Pons (tissue), 1 donor: ENCODE measurements around the gene CX3CR1.
"Not testable (repeated sequence)": the region's sequence is repeated elsewhere in the genome, so short reads cannot be mapped to it uniquely, and the experiment has no call there.

Experiments used
- DNase-seq: peaks from one replicate; pipeline ENCODE4 v3.0.0-alpha.2; 2016; ENCODE audit warnings: low spot score

The CX3CR1 gene, protein sequence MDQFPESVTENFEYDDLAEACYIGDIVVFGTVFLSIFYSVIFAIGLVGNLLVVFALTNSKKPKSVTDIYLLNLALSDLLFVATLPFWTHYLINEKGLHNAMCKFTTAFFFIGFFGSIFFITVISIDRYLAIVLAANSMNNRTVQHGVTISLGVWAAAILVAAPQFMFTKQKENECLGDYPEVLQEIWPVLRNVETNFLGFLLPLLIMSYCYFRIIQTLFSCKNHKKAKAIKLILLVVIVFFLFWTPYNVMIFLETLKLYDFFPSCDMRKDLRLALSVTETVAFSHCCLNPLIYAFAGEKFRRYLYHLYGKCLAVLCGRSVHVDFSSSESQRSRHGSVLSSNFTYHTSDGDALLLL

DNA sequence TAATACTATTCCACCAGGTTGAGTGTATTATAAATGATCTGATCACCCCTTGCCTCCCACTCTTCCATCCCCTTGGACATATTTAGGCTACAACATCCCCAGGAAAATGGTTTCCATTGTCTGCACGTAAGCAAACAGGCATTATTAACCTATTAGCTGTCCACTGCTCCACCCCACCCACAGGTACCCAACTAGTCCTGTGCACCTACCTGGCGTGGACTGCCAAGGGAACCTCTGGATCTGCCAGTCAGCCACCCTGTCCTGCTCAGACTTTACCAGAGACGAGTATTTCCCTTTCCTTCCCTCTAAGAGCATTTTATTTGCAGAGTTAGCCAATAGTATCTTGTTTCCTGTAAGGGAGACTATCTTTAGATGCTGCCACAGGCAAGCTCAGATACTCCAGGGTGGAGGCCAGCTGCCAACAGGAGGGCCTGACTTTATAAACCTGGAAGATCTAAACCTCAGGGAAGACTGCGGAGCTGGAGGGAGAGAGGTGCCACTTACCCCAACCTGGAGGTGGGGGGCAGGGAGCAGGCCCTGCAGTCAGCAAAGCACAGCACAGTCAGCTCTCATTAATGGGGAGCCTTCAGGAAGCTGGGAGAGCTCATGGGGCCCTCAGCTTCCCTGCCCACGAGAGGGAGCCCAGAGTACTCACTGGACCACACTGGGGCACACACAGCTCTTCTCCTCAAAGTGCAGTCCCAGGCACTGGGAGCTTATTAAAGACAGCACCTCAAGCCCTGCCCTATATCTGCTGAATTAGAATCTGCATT is at the start of gene CX3CR1:
TSS of gene CX3CR1 (minus strand) at position 292 of the 773 bp plus-strand sequence. CDS start 13,527 bp downstream, outside the sequence.
- DNase-seq: peak; percentile 68

DNA sequence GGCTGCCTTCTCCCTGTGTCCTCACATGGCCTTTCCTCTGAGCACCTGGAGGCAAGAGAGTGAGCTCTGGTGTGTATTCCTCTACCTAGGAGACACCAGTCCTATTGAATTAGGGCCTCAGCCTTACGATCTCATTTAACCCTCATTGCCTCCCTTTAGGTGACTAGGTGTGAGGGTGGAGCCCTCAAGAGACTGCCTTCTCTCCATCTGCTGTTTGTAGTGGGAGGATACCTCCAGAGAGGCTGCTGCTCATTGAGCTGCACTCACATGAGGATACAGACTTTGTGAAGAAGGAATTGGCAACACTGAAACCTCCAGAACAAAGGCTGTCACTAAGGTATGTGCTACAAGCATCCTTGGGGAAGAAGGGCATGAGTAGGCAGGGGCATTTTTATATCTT is 49.7 kb upstream of the CX3CR1 start, which contains the start of gene CCR8:
TSS of gene CCR8 (plus strand) at position 217 of the 400 bp plus-strand sequence. CDS start 2,623 bp downstream, outside the sequence.
- DNase-seq: no peak

DNA sequence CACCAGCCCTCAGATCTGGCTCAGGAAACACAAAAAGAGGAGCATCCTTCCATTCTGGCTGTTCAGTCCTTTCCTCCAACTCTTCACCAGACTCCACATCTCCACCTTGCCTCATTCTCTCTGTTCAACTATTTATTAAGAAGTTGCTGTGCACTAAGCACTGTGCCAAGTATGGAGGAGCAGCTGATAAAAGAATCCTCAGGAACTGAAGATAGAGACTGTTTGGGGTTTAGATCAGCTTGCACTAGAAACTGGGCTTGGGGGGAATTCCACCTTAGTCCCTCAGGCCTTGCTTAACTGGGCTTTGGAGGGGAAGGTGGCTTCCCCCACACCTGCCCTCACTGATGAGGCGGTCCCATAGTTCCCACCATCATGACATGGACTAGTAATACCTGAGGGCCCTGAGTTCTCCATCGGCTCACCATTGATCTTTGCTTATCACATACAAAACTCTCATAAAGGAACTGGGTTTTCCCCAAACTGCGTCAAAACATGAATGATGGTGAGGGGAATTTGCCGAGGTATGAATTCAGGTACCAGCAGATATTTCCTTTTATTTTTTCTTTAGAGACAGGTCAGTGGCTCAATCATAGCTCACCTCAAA is 48.0 kb upstream of the CX3CR1 start:
- no peak for DNase-seq

DNA sequence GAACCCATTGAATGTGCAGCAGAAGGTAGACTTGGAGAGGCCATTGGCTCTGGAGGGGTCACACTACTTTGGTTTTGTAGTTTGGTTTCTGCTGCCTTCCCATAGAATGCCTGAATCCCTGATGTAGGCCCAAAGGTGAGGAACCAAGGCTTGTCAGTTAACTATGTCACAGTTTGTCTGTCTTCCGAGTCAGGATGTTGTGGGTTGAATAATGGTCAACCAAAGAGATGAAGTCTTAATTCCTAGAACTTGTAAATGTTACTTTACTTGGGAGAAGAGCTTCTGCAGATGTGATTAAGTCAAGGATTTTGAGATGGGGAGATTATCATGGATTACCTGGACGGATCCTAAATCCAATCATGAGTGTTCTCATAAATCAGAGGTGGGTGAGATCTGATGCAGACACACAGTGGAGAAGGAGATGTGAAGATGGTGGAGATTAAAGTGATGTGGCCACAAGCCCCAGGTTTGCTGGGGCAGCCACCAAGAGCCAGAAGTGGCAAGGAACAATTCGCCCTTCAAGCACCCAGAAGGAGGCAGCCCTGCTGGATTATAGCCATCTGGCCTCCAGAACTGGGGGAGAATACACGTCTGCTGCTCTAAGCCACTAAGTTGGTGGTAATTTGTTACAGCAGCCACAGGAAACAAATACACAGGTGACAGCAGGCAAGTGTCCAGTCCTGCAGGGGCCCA is 47.4 kb upstream of the CX3CR1 start:
- DNase-seq: no peak

DNA sequence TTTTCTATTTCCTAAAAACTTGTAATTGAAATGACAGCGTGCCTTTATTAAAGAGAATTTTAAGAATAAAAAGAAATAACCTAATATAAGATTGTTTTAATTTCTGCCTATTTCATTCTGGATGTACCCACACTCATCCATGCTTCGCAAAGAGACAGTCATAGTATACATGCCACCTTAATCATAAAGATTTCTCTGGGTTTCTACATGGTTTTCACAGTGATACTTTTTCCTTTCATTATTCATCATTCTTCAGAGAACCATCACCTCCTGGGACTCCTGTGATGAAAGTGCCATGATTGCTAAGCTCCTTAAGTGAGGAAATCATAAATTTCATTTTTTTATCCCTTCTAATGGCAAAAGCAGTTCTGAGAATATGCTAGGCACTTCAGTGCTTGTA is 45.4 kb upstream of the CX3CR1 start:
- DNase-seq: no peak

DNA sequence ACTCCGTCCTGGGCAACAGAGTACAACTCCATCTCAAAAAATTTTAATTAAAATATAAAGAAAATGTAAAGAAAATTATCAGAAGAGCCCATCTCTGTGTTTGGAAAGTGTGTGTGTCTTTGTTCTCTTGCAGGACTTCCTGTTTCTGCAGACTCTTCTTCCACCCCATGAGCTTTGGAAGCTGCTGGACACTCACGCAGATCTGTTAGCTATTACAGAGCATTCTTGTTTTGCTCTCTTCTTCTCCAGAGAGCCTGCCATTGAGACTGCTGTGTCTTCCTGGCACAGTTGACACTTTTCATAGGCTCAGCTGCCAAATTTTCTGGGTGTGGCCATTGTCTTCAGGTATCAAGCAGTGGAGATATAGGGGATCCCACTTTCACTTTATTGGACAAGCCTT is 43.7 kb upstream of the CX3CR1 start:
- DNase-seq: no peak

DNA sequence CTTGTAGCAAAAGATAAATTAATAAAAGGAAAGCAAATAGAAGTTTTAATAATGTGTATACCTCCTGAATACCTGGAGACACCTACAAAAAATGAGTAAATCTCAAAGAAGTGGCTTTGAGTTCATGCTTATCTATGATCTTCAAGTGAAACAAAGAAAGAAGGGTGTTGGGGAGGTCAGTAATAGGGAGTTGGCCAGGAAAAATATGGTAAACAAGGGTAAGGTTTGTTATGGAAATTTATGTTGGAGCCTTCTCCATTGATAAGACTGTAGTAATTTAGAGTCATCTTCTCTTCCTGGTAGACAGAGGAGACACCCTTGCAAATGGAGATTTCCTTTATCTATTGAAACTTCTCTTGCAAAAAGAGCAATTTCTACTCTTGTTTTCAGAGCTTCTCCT is 43.1 kb upstream of the CX3CR1 start:
- no peak for DNase-seq

DNA sequence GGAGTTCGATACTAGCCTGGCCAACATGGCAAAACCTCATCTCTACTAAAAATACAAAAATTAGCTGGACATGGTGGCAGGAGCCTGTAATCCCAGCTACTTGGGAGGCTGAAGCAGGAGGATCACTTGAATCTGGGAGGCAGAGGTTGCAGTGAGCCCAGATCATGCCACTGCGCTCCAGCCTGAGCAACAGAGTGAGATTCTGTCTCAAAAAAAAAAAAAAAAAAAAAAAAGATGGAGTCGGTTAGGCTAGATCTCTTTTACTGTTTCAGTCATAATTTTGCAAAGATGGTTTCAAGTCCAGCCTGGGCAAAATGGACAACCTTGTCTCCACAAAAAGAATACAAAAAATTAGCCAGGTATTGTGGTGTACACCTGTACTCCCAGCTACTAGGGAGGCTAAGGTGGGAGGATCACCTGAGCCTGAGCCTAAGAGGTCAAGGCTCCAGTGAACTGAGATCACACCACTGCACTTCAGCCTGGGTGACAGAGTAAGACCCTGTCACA is 42.4 kb upstream of the CX3CR1 start:
- DNase-seq: not testable (repeated sequence)

DNA sequence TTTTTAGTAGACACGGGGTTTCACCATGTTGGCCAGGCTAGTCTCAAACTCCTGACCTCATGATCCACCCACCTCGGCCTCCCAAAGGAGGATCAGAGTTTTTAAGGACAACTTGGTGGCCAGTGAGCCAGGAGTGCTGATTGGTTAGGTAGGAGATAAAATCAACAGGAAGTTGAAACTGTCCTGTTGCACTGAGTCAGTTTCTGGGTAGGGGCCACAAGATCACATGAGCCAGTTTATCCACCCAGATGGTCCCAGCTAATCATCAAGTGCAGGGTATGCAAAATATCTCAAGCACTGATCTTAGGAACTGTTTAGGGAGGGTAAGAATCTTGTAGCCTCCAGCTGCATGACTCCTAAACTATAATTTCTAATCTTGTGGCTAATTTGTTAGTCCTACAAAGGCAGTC is 41.7 kb upstream of the CX3CR1 start:
- DNase-seq: not testable (repeated sequence)

DNA sequence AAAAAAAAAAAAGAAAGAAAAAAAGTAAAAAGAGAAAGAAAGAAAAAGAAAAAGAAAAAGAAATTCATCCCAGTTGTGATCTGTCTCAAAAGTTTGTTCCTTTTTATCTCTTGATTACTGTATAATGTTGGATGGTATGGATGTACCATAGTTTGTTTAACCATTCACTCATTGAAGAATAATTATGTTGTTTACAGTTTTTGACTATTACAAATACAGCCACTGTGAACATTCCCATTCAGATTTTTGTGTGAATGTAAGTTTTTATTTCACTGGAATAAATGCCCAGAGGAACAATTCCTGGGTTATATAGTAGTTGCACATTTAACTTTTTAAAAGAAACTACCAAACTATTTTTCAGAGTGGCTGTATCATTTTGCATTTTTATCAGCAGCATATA is 39.4 kb upstream of the CX3CR1 start:
- DNase-seq: no peak

DNA sequence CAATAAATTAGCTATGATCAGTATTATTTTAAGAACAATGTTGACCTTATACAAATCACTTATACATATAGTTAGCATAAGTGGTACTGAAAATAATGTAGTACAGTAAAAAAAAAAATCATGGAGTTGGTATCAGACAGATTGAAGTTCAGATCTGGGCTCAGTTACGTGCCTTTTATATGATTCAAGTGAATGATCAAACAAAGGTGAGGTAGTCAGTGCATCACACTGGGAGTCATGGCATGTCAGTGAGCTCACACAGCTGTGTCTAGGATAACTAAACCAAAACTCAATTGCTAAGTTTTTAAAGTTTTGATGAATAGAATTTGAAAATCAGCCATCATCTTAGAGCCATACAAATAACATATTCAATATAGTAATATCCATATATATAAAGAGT is 38.5 kb upstream of the CX3CR1 start:
- DNase-seq: no peak

DNA sequence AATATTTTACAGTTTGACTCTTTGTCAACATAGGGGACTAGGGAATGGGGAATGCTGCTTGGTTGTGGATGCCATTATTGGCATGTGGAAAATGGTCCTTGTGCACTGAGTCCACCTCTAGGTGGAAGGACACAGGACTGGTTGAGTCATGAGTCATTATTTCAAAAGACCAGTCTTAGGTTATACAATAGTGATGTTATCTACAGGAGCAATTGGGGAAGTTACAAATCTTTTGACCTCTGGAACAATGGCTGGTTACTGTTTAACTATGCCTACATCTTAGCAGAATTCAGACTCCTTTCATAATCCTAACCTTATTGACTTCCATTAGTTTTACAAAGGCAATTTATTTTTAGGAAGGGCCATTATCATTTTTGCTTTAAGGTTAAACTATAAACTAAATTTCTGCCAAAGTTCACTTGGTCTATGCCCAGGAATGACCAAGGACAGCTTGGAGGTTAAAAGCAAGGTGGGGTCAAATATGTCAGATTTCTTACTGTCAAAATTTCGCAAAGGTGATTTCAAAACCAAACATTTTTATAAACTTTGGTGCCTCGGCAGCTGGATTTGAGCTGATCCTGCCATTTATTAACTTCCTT is 37.8 kb upstream of the CX3CR1 start:
- no peak for DNase-seq

DNA sequence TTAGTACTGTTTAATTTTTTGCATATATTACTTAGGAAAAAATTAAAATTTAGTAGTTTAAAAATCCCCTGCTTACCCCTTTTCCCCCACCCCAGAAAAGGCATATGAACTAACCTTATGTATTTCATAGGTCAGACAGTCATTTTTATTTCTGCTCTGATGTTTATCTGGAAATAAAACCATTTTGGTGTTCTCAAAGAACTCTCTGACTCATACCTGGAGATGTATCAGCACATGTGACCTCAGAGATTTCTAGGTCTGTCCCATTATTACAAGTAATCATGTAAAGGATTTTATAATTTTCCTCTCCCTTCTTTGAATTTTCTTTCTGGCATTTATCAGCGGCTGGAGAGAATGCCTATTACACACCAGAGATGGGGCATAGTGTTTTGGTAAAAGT is 35.6 kb upstream of the CX3CR1 start:
- DNase-seq: no peak

DNA sequence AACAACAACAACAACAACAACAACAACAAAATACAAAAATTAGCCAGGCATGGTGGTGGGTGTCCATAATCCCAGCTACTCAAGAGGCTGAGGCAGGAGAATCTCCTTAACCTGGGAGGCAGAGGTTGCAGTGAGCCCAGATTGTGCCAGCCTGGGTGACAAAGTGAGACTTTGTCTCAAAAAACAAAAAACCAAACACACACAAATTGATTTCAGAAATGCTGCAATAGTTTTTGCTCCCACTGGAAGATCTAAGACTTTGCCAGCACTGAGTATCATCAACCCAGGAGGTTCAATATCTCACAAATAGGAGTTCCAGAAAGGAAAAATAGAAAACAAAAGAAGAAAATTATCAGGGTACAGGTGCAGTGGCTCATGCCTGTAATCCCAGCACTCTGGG is 33.5 kb upstream of the CX3CR1 start:
- no peak for DNase-seq

DNA sequence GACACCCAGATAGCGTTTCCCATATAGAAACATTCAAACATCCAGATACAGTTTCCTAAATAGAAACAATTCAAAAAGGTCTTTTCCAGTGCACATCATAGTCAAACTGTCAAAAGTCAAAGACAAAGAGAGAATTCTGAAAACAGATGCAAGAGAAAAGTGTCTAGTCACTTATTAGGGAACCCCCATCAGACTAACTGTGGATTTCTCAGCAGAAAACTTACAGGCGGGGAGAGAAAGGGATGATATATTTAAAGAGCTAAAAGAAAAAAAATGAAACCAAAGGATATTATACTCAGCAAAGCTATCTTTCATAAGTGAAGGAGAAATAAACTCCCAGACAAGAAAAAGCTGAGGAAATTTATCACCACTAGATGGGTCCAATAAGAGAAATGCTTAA is 22.3 kb upstream of the CX3CR1 start:
- DNase-seq: no peak

DNA sequence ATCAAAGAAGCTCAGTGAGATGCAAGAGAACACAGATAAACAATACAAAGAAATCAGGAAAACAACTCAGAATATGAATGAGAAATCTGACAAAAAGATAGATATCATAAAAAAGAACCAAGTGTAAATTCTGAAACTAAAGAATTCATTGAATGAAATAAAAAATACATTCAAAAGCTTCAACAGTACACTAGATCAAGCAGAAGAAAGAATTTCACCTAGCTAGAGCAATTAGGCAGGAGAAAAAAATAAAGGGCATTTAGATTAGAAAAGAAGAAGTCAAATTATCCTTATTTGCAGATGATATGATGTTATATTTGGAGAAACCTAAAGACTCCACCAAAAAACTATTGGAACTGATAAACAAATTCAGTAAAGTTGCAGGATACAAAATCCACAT is 19.4 kb upstream of the CX3CR1 start:
- DNase-seq: no peak

DNA sequence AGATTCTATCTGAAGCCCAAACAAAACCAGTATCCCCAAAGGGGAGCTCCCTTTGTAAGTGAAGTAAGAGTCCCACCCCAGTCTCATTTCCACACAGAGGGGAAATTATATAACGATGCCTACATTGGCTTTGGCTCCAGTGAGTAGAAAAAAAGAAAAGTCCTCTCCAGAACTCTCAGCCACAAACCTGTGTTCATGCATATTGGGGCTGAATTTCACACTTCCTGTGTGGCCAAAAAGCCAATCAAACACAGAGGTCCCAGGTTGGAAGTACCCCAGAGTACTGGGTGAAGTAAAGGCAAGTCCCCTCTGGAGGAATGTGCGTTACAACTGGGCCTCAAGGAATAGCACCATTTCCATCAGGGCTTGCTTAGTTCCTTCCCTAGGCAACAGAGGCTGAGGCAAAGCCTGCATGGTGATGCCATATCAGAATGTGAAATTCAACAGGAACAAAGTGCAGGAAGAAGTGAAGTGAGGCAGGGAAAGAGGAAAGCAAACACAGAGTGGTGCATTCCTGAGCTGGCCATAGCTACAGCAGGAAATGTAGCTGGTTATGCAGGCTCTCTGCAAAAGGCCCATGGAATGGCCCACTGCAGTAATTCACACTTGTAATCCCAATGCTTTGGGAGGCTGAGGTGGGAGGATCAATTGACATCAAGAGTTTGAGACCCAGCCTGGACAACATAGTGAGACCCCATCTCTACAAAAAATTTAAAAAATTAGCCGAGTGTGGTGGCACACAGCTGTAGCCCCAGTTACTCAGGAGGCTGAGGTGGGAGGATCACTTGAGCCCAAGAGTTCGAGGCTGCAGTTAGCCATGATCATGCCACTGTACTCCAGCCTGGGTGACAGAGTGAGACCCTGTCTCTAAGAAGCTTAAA is 16.6 kb upstream of the CX3CR1 start:
- no peak for DNase-seq

DNA sequence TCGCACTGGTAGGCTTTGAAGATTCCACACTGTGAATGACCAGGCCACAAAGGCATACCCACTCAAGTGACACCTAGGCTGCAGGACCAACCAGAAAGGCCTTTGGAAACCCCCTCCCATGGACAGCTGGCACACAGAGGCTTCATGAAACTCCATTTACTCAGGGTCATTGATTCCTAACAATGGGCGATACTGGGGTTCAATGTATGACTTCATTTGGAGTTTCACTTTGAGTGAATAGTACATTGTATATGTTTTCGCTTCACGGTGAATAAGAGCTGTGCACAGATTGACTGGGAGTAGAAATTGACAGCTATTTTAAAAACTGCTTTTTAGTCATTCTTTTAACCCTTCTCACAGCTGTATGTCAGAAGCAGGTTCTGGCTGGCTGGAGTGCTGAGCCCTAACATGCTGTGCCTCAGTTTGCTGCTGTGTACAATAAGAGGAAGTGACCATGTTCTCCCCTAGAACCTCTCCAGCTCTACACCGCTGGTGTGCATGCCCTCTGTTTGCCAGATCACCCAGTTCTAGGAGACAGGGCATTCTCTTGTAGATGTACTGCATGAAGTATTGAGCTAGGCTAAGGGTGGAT is 15.4 kb upstream of the CX3CR1 start:
- DNase-seq: no peak

DNA sequence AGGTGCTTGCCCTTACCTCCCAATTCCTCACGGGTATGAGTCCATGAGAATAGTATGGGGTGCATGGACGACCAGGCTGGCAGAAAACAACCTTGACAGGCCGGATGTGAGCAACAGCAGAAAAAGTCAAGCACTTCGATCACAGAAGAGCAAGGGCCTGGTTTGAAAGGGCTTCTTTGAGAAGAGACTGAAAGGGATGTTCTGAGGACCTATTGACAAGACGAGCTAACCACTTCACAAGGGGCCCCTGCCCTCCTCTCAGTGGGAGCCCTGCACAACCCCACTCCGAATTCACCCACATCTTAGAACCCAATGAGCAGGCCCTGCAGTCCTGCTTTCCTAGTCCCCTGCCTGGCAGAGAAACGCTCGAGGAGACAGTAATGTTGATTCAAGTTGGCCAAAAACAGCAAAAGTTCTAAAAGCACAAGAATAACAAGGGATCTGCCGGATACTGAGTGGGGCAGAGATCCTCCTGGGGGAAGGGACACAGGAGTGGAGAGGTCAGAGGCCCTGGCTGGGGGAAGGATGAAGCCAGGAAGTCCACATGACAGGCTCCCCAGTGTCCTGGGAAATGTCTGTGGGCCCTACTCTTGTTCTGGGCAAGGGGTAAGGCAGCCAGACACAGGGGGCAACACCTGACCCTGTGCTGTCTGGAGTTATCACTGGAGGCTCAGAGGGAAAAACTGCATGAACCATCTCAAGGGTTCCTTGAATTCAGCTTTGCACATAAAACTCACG is 14.8 kb upstream of the CX3CR1 start:
- no peak for DNase-seq

DNA sequence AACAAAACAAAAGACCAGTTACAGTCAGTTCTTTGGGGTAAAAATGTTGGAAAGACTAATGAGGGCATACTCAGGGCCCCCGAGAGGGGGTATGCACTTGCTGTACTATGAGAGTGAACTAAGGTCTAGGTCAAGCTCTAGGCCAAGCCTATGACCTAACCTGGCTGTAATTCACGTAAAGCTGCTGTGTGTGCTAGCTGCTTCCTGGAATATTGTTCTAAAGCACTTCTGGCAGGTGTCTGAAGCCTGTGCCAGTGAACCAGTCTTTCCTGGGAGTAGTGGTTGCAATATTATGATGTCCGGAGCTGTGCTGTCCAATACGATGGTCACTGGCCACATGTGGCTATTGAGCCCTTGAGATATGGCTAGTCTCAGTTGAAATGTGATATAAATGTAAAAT is 13.1 kb upstream of the CX3CR1 start:
- no peak for DNase-seq
